K562 (cell line): ENCODE measurements around the gene AKR1A1. TPM values are rescaled to one million over a fixed set of nuclear protein-coding genes. Genes with fewer than 3 reads are reported as not detected.

Experiments
- ILF3 ChIP-seq: fragments of 450-650 bp; IDR thresholded peaks from 2 replicates; pipeline ENCODE4 v1.6.1; 2018; ENCODE audit warnings: antibody characterized with exemption, mild to moderate bottlenecking, moderate library complexity, borderline replicate concordance
- RUNX1 ChIP-seq: sonication (generic); IDR thresholded peaks from 2 replicates; pipeline ENCODE4 v1.6.1; 2016; ENCODE audit warnings: antibody characterized with exemption, low read depth
- ZNF436 ChIP-seq: fragments of 250-450, 450-650 bp; sonication (Bioruptor Pico); formaldehyde crosslinking; IDR thresholded peaks from 2 replicates; pipeline ENCODE4 v1.7.0; 2020; ENCODE audit warnings: mild to moderate bottlenecking
- ZNF696 ChIP-seq: fragments of 250-450 bp; sonication (Bioruptor Pico); conservative IDR thresholded peaks from 2 replicates; pipeline ENCODE4 v1.4.0; 2020; ENCODE audit warnings: mild to moderate bottlenecking, moderate library complexity
- polyA plus RNA-seq, 8 experiments: library from polyadenylated mRNA; depleted of rRNA in 4 of 8; stranded (reverse) in 5 of 8; unstranded in 3 of 8; fragments of >200 nt; fragmentation: Nextera tagmentation in 2 of 8; fragmentation: Illumina TruSeq in 1 of 8; extraction: Ambion mirVana in 2 of 8; extraction: Trizol in 1 of 8; gene quantifications; 2 replicates each; pipeline versions ENCODE4 v1.2.1 to v1.2.3, GENCODE V29; 2011 to 2014; ENCODE audit warnings: inconsistent platforms in 1 of 8, missing spikeins in 1 of 8
- total RNA-seq, 7 experiments: library from RNA; depleted of rRNA in 6 of 7; stranded (reverse); fragments of >200 nt in 6 of 7; fragmentation: Illumina TruSeq in 2 of 7; extraction: Trizol in 2 of 7; gene quantifications; 2 replicates each; pipeline versions ENCODE4 v1.2.1 to v1.2.3, GENCODE V29; 2011 to 2021; ENCODE audit warnings: low replicate concordance in 1 of 7
- TF ChIP-seq, protein P1 (sequence below): sonication (generic); formaldehyde crosslinking; IDR thresholded peaks from 2 replicates; pipeline ENCODE4 v1.8.1; 2023; ENCODE audit warnings: mild to moderate bottlenecking, missing genetic modification reagents

The AKR1A1 gene
- total and polyA plus RNA-seq, 9 of the 15 experiments (the other 6 are each of a cell fraction or from before 2014, with no cell fraction given): 68.6 to 211 (median 132) TPM

DNA sequence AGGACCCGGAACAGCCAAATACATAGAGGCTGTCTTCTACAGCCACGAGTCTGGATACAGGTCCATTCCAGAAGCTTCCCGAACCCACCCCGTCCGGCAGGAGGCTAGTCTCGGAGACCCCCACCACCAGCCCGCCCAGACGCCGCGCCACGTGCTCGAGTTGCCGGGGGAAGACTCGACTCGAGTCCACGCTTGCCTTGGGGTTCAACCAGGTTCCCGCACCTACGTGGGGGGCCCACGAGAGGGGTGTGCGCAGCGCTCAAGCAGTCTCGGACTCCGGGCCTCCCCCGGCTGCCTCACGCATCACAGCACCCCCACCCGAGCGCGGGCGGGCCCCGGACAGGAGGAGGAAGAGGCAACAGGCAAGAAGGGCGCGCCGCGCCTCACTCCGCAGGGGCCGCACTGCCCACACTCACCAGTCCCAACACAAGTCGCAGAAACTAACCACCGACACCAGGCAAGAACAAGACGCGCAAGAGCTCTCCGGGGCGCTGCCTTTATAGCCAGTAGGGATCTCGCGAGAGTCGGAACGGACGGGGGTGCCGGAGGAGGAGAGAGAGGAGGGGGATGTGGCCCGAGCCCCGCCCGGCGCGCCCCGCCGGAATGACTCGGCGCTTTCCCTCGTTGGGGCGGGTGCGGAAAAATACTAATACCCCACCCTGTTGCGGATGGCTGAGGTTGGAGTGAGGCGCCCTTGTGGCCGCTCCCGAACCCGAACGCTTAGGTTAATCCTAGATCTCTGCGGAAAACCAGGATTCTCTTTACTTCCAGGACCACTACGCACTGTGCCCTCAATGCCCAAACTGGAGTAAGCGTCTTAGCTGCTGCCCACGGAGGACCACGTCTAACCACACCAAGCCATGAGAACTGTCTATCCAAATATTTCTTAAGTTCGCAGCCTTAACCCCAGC is 29.0 kb upstream of the AKR1A1 start, which contains the start of gene PRDX1 (continued):
- TF ChIP-seq ZNF696 (no peak), ZNF436 (no peak; the same call in 1 of the 2 replicates), RUNX1 (peak; percentile 61; the same call in 1 of the 2 replicates), ILF3 (peak; percentile 92; the same call in 1 of the 2 replicates)
- TF ChIP-seq, protein P1, sequence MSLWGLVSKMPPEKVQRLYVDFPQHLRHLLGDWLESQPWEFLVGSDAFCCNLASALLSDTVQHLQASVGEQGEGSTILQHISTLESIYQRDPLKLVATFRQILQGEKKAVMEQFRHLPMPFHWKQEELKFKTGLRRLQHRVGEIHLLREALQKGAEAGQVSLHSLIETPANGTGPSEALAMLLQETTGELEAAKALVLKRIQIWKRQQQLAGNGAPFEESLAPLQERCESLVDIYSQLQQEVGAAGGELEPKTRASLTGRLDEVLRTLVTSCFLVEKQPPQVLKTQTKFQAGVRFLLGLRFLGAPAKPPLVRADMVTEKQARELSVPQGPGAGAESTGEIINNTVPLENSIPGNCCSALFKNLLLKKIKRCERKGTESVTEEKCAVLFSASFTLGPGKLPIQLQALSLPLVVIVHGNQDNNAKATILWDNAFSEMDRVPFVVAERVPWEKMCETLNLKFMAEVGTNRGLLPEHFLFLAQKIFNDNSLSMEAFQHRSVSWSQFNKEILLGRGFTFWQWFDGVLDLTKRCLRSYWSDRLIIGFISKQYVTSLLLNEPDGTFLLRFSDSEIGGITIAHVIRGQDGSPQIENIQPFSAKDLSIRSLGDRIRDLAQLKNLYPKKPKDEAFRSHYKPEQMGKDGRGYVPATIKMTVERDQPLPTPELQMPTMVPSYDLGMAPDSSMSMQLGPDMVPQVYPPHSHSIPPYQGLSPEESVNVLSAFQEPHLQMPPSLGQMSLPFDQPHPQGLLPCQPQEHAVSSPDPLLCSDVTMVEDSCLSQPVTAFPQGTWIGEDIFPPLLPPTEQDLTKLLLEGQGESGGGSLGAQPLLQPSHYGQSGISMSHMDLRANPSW: peak; percentile 73; the same call in 1 of the 2 replicates
